Measurements from ENCODE around the gene POU2F3. TPM values are rescaled to one million over a fixed set of nuclear protein-coding genes. Genes with fewer than 3 reads are reported as not detected.

POU2F3 gene
- total and polyA plus RNA-seq, 2 of the 4 experiments (the other 2 are of a cell fraction) = under 0.01 to 0.09 TPM

GRCh38 chr11:120257346-120257745 lies 17.4 kb downstream of the POU2F3 start:
- no peak overlapping the region for H2AFZ ChIP-seq (replicated peaks; ENCODE audit: low read length, poor library complexity)
- ATAC-seq (ENCODE audit: low read depth) = no peak
- no peak for DNase-seq
- H3K18ac ChIP-seq (ENCODE audit: low read depth, low read length) = no peak overlapping the region
- H3K9me1 ChIP-seq (ENCODE audit: insufficient read depth, low read length) = no peaks in the 10 kb centered on the region
- in situ Hi-C loops (cut with MboI; ENCODE audit: low sequenced_read_pairs) = no loop called here
- no peak overlapping the region for H4K8ac ChIP-seq (ENCODE audit: low read depth in 2 of 2, low read length in 2 of 2)
- no peak overlapping the region for H2BK15ac ChIP-seq (ENCODE audit: low read depth, low read length)
- no peaks in the 10 kb centered on the region for H3K79me1 ChIP-seq (ENCODE audit: low read depth in 1 of 2, low read length in 2 of 2)
- CTCF ChIA-PET = interaction anchor here (1.3 kb wide), 1 partner anchor 10 kb away, joined by 3 read pairs; no protein-coding TSS in a partner anchor
- TF ChIP-seq CTCF (conservative IDR thresholded peaks at IDR 0.05; ENCODE audit: low read depth, low read length) = no peak
- no peak for TF ChIP-seq BHLHE40 (IDR thresholded peaks at IDR 0.05; ENCODE audit: low read depth, low read length)
- no peak for TF ChIP-seq RAD21 (IDR thresholded peaks at IDR 0.05; ENCODE audit: low read length)
- TF ChIP-seq RCOR1 (IDR thresholded peaks at IDR 0.05; ENCODE audit: insufficient replicate concordance, low read length) = no peak
- TF ChIP-seq CHD1 (IDR thresholded peaks at IDR 0.05; ENCODE audit: low read depth, low read length) = no peak
- no peak for TF ChIP-seq ELK1 (IDR thresholded peaks at IDR 0.05; ENCODE audit: borderline replicate concordance, low read depth, low read length)
- no peak for TF ChIP-seq FOS (IDR thresholded peaks at IDR 0.05; ENCODE audit: low read depth, low read length)
- TF ChIP-seq SMC3 (IDR thresholded peaks at IDR 0.05; ENCODE audit: low read depth, low read length) = no peak
- H3K9me3 ChIP-seq (ENCODE audit: control insufficient read depth, insufficient read depth, low read length) = no peaks in the 10 kb centered on the region
- H3K14ac ChIP-seq (replicated peaks; ENCODE audit: low read depth, low read length) = no peak overlapping the region
- H3K9ac ChIP-seq (ENCODE audit: low read depth, low read length) = no peak overlapping the region
- H3K4me3 ChIP-seq (ENCODE audit: insufficient read depth, low read depth, low read length) = no peak overlapping the region
- BruUV-seq (replicated peaks) = no TSS peak
- no peak overlapping the region for H2BK20ac ChIP-seq (ENCODE audit: low read depth, low read length)
- H2AK9ac ChIP-seq (replicated peaks; ENCODE audit: low read depth, low read length, poor library complexity) = no peak overlapping the region
- no peak overlapping the region for H4K5ac ChIP-seq (ENCODE audit: low read depth, low read length)
- H2AK5ac ChIP-seq (ENCODE audit: low read depth, low read length) = no peak overlapping the region
- H3K27me3 ChIP-seq (ENCODE audit: control insufficient read depth, insufficient read depth, low read length) = peaks cover 73% of the 10 kb centered on the region
- no peak overlapping the region for H3K4me2 ChIP-seq (ENCODE audit: low read depth, low read length)
- H3K36me3 ChIP-seq (ENCODE audit: control insufficient read depth, insufficient read depth, low read length) = no peaks in the 10 kb centered on the region
- no peak overlapping the region for H3K23ac ChIP-seq (ENCODE audit: low read depth, low read length)
- dilution Hi-C loops (cut with HindIII; ENCODE audit: low sequenced_read_pairs, unreplicated experiment) = no loop called here
- H3K27ac ChIP-seq (ENCODE audit: insufficient read depth, low read length) = no peak overlapping the region
- no peak overlapping the region for H2BK120ac ChIP-seq (ENCODE audit: low read depth, low read length)
- POLR2A ChIA-PET (ENCODE audit: unreplicated experiment) = no interaction called here
- H3K4ac ChIP-seq (ENCODE audit: low read depth, low read length) = no peak overlapping the region
- intact Hi-C loops (cut with micrococcal nuclease) = no loop called here
- no peak overlapping the region for H3K56ac ChIP-seq (ENCODE audit: extremely low read depth, insufficient read depth, low read length)
- no peak overlapping the region for H2BK5ac ChIP-seq (ENCODE audit: low read depth, low read length, poor library complexity, severe bottlenecking)
- no peak overlapping the region for H4K91ac ChIP-seq (ENCODE audit: insufficient read depth, low read depth, low read length)
- no CpG with 5 or more reads among the region's 9 CpGs for WGBS, 2 experiments (ENCODE audit: extremely low coverage in 2 of 2, insufficient read length in 1 of 2)
- no peaks in the 10 kb centered on the region for H3K4me1 ChIP-seq (ENCODE audit: control insufficient read depth, insufficient read depth, low read length)
- H4K20me1 ChIP-seq (ENCODE audit: insufficient read depth, low read length) = no peaks in the 10 kb centered on the region
